DOHH2 (cell line): Measurements from ENCODE around the gene GPR55.

Experiments used
- H3F3A ChIP-seq: fragments of 200-600 bp; sonication (generic), shearing (Covaris generic); 2 replicates; pipeline ENCODE4 v1.6.0; 2016; ENCODE audit warnings: antibody characterized with exemption, mild to moderate bottlenecking; ENCODE audit not compliant: control insufficient read depth, insufficient read depth
- H3K27ac ChIP-seq: fragments of 200-600 bp; sonication (generic); 2 replicates; pipeline ENCODE4 v1.5.1; 2014; ENCODE audit warnings: low read depth, mild to moderate bottlenecking, low read length, moderate library complexity
- H3K27me3 ChIP-seq: fragments of 200-600 bp; sonication (generic); 2 replicates; pipeline ENCODE4 v1.6.1; 2014; ENCODE audit warnings: mild to moderate bottlenecking, low read length, mixed read lengths; ENCODE audit not compliant: control insufficient read depth
- H3K36me3 ChIP-seq: fragments of 200-600 bp; sonication (generic); 2 replicates; pipeline ENCODE4 v1.6.1; 2014; ENCODE audit warnings: mild to moderate bottlenecking, low read length, moderate library complexity, mixed read lengths; ENCODE audit not compliant: control insufficient read depth
- H3K4me1 ChIP-seq: fragments of 200-600 bp; sonication (generic); 2 replicates; pipeline ENCODE4 v1.6.1; 2014; ENCODE audit warnings: mild to moderate bottlenecking, low read length, mixed read lengths; ENCODE audit not compliant: control insufficient read depth
- H3K4me2 ChIP-seq: fragments of 200-600 bp; sonication (generic); 2 replicates; pipeline ENCODE4 v1.6.0; 2014; ENCODE audit warnings: mild to moderate bottlenecking, low read length, moderate library complexity
- H3K4me3 ChIP-seq: fragments of 200-600 bp; sonication (generic); 2 replicates; pipeline ENCODE4 v1.5.1; 2014; ENCODE audit warnings: mild to moderate bottlenecking, low read length, mixed read lengths
- H3K79me2 ChIP-seq: fragments of 200-600 bp; sonication (generic); 2 replicates; pipeline ENCODE4 v1.6.1; 2014; ENCODE audit warnings: mild to moderate bottlenecking, low read length, mixed read lengths; ENCODE audit not compliant: control insufficient read depth
- H3K9me2 ChIP-seq: fragments of 200-600 bp; sonication (generic); replicated peaks from 2 replicates; pipeline ENCODE4 v1.6.1; 2014; ENCODE audit warnings: mild to moderate bottlenecking, low read length, mixed read lengths; ENCODE audit not compliant: control insufficient read depth
- H3K9me3 ChIP-seq: fragments of 200-600 bp; sonication (generic); 2 replicates; pipeline ENCODE4 v1.6.1; 2014; ENCODE audit warnings: antibody characterized with exemption, low read length, mixed read lengths; ENCODE audit not compliant: control insufficient read depth, insufficient read depth
- H4K20me1 ChIP-seq: fragments of 200-600 bp; sonication (generic); 2 replicates; pipeline ENCODE4 v1.6.0; 2014; ENCODE audit warnings: low read depth, mild to moderate bottlenecking, antibody characterized with exemption, low read length, moderate library complexity; ENCODE audit not compliant: control insufficient read depth, insufficient read depth
- CTCF ChIP-seq: fragments of 200-600 bp; sonication (generic); IDR thresholded peaks from one replicate; pipeline ENCODE4 v1.5.1; 2014; ENCODE audit warnings: antibody characterized with exemption, mild to moderate bottlenecking, low read depth, low read length; ENCODE audit not compliant: poor library complexity, severe bottlenecking
- EZH2phosphoT487 ChIP-seq: fragments of 200-600 bp; sonication (generic); IDR thresholded peaks from 2 replicates; pipeline ENCODE4 v1.6.1; 2017; ENCODE audit warnings: borderline replicate concordance, mild to moderate bottlenecking, antibody characterized with exemption, low read length, moderate library complexity, mixed read lengths

Gene GPR55

GRCh38 chr2:230946429-230947234, 21.6 kb upstream of the GPR55 start:
- peaks cover 42% of the 10 kb centered on the region for H3K27me3 ChIP-seq
- no peaks in the 10 kb centered on the region for H3K79me2 ChIP-seq
- H3K4me3 ChIP-seq: no peak overlapping the region
- TF ChIP-seq EZH2phosphoT487 (no peak), CTCF (no peak)
- no peaks in the 10 kb centered on the region for H4K20me1 ChIP-seq
- H3K4me1 ChIP-seq: no peaks in the 10 kb centered on the region
- H3F3A ChIP-seq: no peaks in the 10 kb centered on the region
- H3K9me3 ChIP-seq: no peaks in the 10 kb centered on the region
- H3K9me2 ChIP-seq: no peaks in the 10 kb centered on the region
- H3K27ac ChIP-seq: no peak overlapping the region
- no peaks in the 10 kb centered on the region for H3K36me3 ChIP-seq
- H3K4me2 ChIP-seq: no peak overlapping the region

GRCh38 chr2:230944757-230945372, 19.8 kb upstream of the GPR55 start:
- H3K4me1 ChIP-seq: no peaks in the 10 kb centered on the region
- no peaks in the 10 kb centered on the region for H3F3A ChIP-seq
- H3K27ac ChIP-seq: no peak overlapping the region
- H3K9me2 ChIP-seq: no peaks in the 10 kb centered on the region
- no peak overlapping the region for H3K4me3 ChIP-seq
- no peaks in the 10 kb centered on the region for H3K9me3 ChIP-seq
- H3K4me2 ChIP-seq: no peak overlapping the region
- H3K27me3 ChIP-seq: peaks cover 32% of the 10 kb centered on the region
- H4K20me1 ChIP-seq: no peaks in the 10 kb centered on the region
- TF ChIP-seq EZH2phosphoT487: no peak
- no peak for TF ChIP-seq CTCF
- H3K36me3 ChIP-seq: no peaks in the 10 kb centered on the region
- no peaks in the 10 kb centered on the region for H3K79me2 ChIP-seq

GRCh38 chr2:230944123-230944653, 19.1 kb upstream of the GPR55 start:
- H3K4me2 ChIP-seq: no peak overlapping the region; the same call in 1 of the 2 replicates
- H3K79me2 ChIP-seq: no peaks in the 10 kb centered on the region
- no peaks in the 10 kb centered on the region for H3F3A ChIP-seq
- no peak overlapping the region for H3K27ac ChIP-seq
- H3K9me3 ChIP-seq: no peaks in the 10 kb centered on the region
- no peaks in the 10 kb centered on the region for H3K4me1 ChIP-seq
- no peak for TF ChIP-seq EZH2phosphoT487
- TF ChIP-seq CTCF: no peak
- H4K20me1 ChIP-seq: no peaks in the 10 kb centered on the region
- no peaks in the 10 kb centered on the region for H3K9me2 ChIP-seq
- peaks cover 28% of the 10 kb centered on the region for H3K27me3 ChIP-seq
- H3K36me3 ChIP-seq: no peaks in the 10 kb centered on the region
- no peak overlapping the region for H3K4me3 ChIP-seq
